Measurements from ENCODE around the gene SLC1A4. TPM values are rescaled to one million over a fixed set of nuclear protein-coding genes. Genes with fewer than 3 reads are reported as not detected.

SLC1A4 gene
- total and polyA plus RNA-seq, 2 of the 4 experiments (the other 2 are of a cell fraction), result 6.8 to 8.1 TPM

GRCh38 chr2:64941801-64942200 is 47.4 kb upstream of the SLC1A4 start:
- Histone ChIP-seq H3K4me2 (ENCODE audit: low read depth, low read length) (no peak overlapping the region), H3K14ac (replicated peaks; ENCODE audit: low read depth, low read length) (no peak overlapping the region), H3K4me1 (ENCODE audit: control insufficient read depth, insufficient read depth, low read length) (peaks cover 7% of the 10 kb centered on the region; the same call in 1 of the 2 replicates), H2AK9ac (replicated peaks; ENCODE audit: low read depth, low read length, poor library complexity) (no peak overlapping the region), H3K4ac (ENCODE audit: low read depth, low read length) (no peak overlapping the region; the same call in 1 of the 2 replicates), H2BK15ac (ENCODE audit: low read depth, low read length) (no peak overlapping the region), H3K9ac (ENCODE audit: low read depth, low read length) (no peak overlapping the region), H3K23ac (ENCODE audit: low read depth, low read length) (no peak overlapping the region), H3K56ac (ENCODE audit: extremely low read depth, insufficient read depth, low read length) (no peak overlapping the region), H3K27me3 (ENCODE audit: control insufficient read depth, insufficient read depth, low read length) (peaks cover 45% of the 10 kb centered on the region), H3K27ac (ENCODE audit: insufficient read depth, low read length) (no peak overlapping the region), H3K9me3 (ENCODE audit: control insufficient read depth, insufficient read depth, low read length) (no peaks in the 10 kb centered on the region), H2AFZ (replicated peaks; ENCODE audit: low read length, poor library complexity) (no peak overlapping the region), H2BK20ac (ENCODE audit: low read depth, low read length) (no peak overlapping the region), H2BK5ac (ENCODE audit: low read depth, low read length, poor library complexity, severe bottlenecking) (no peak overlapping the region), H4K5ac (ENCODE audit: low read depth, low read length) (no peak overlapping the region), H3K79me1 (ENCODE audit: low read depth in 1 of 2, low read length in 2 of 2) (no peaks in the 10 kb centered on the region), H2AK5ac (ENCODE audit: low read depth, low read length) (no peak overlapping the region), H4K20me1 (ENCODE audit: insufficient read depth, low read length) (no peaks in the 10 kb centered on the region), H3K18ac (ENCODE audit: low read depth, low read length) (no peak overlapping the region), H3K36me3 (ENCODE audit: control insufficient read depth, insufficient read depth, low read length) (no peaks in the 10 kb centered on the region), H4K91ac (ENCODE audit: insufficient read depth, low read depth, low read length) (no peak overlapping the region), H3K9me1 (ENCODE audit: insufficient read depth, low read length) (peaks cover 13% of the 10 kb centered on the region; the same call in 1 of the 2 replicates), H4K8ac (ENCODE audit: low read depth in 2 of 2, low read length in 2 of 2) (no peak overlapping the region), H3K4me3 (ENCODE audit: insufficient read depth, low read depth, low read length) (no peak overlapping the region), H2BK120ac (ENCODE audit: low read depth, low read length) (no peak overlapping the region)
- BruUV-seq (replicated peaks), result no TSS peak
- CTCF ChIA-PET, result no interaction called here
- dilution Hi-C loops (cut with HindIII; ENCODE audit: low sequenced_read_pairs, unreplicated experiment), result no loop called here
- TF ChIP-seq RAD21 (IDR thresholded peaks at IDR 0.05; ENCODE audit: low read length), result no peak
- TF ChIP-seq ELK1 (IDR thresholded peaks at IDR 0.05; ENCODE audit: borderline replicate concordance, low read depth, low read length), result no peak
- no peak for TF ChIP-seq USF2 (IDR thresholded peaks at IDR 0.05; ENCODE audit: low read depth, low read length)
- no peak for TF ChIP-seq FOS (IDR thresholded peaks at IDR 0.05; ENCODE audit: low read depth, low read length)
- TF ChIP-seq RCOR1 (IDR thresholded peaks at IDR 0.05; ENCODE audit: insufficient replicate concordance, low read length), result no peak
- no peak for TF ChIP-seq NFE2L2 (IDR thresholded peaks at IDR 0.05; ENCODE audit: low read depth, low read length)
- TF ChIP-seq RFX5 (IDR thresholded peaks at IDR 0.05; ENCODE audit: low read depth, low read length), result no peak
- TF ChIP-seq CEBPB (IDR thresholded peaks at IDR 0.05; ENCODE audit: low read depth, low read length), result no peak
- TF ChIP-seq MXI1 (IDR thresholded peaks at IDR 0.05; ENCODE audit: borderline replicate concordance, low read depth, low read length), result no peak
- no peak for TF ChIP-seq SMC3 (IDR thresholded peaks at IDR 0.05; ENCODE audit: low read depth, low read length)
- no peak for TF ChIP-seq CHD1 (IDR thresholded peaks at IDR 0.05; ENCODE audit: low read depth, low read length)
- no peak for TF ChIP-seq MAFK (IDR thresholded peaks at IDR 0.05; ENCODE audit: low read depth, low read length)
- no peak for TF ChIP-seq BHLHE40 (IDR thresholded peaks at IDR 0.05; ENCODE audit: low read depth, low read length)
- no peak for TF ChIP-seq CTCF (conservative IDR thresholded peaks at IDR 0.05; ENCODE audit: low read depth, low read length)
- no peak for TF ChIP-seq MAZ (IDR thresholded peaks at IDR 0.05; ENCODE audit: borderline replicate concordance, low read depth, low read length)
- no peak for TF ChIP-seq POLR2A (IDR thresholded peaks at IDR 0.05; ENCODE audit: low read depth, low read length)
- WGBS, 2 experiments (ENCODE audit: extremely low coverage in 2 of 2, insufficient read length in 1 of 2), result 74% methylated on average over 2 of the region's 5 CpGs; no CpG with 5 or more reads in 1 of the 2 experiments
- intact Hi-C loops (cut with micrococcal nuclease), result no loop called here
- in situ Hi-C loops (cut with MboI; ENCODE audit: low sequenced_read_pairs), result no loop called here
- ATAC-seq (ENCODE audit: low read depth) (no peak), DNase-seq (no peak)
- POLR2A ChIA-PET (ENCODE audit: unreplicated experiment), result no interaction called here

All from IMR-90 (cell line).